ENCODE measurements around the gene MPDU1. TPM values are rescaled to one million over a fixed set of nuclear protein-coding genes. Genes with fewer than 3 reads are reported as not detected.

Gene MPDU1
- total RNA-seq, 1 experiment from 2014 or later: 57.0 TPM

- Mint-ChIP-seq H3K4me3 (no peak overlapping the region), H3K9me3 (no peaks in the 10 kb centered on the region), H3K36me3 (peaks cover 19% of the 10 kb centered on the region), H3K27ac (peak overlapping the region; percentile 38), H3K4me1 (peaks cover 47% of the 10 kb centered on the region), H3K27me3 (ENCODE audit: low read depth) (no peaks in the 10 kb centered on the region)
- ChIA-PET POLR2A (interaction anchor here (0.9 to 1.0 kb wide), 2 partner anchors 100 to 257 kb away, joined by 3 read pairs; partner anchors contain the start of gene NEURL4), CTCF (interaction anchor here (0.6 to 4.3 kb wide), 8 partner anchors 8 to 130 kb away, joined by 3 to 61 read pairs (median 4); partner anchors contain the start of genes FXR2, TNFSF13, TP53 and WRAP53)
- ATAC-seq: no peak
- peak; percentile 45 for DNase-seq (ENCODE audit: low spot score)
- no peak for TF ChIP-seq GRHL2 (CRISPR knock-in tag; IDR thresholded peaks at IDR 0.05; ENCODE audit: insufficient replicate concordance, severe bottlenecking)
- TF ChIP-seq, protein P1, sequence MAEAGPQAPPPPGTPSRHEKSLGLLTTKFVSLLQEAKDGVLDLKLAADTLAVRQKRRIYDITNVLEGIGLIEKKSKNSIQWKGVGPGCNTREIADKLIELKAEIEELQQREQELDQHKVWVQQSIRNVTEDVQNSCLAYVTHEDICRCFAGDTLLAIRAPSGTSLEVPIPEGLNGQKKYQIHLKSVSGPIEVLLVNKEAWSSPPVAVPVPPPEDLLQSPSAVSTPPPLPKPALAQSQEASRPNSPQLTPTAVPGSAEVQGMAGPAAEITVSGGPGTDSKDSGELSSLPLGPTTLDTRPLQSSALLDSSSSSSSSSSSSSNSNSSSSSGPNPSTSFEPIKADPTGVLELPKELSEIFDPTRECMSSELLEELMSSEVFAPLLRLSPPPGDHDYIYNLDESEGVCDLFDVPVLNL (CRISPR knock-in tag; IDR thresholded peaks at IDR 0.05; ENCODE audit: borderline replicate concordance, low read depth): no peak
- TF ChIP-seq ZNF317 (CRISPR knock-in tag; IDR thresholded peaks at IDR 0.05; ENCODE audit: borderline replicate concordance, low read depth): no peak
- no peak for TF ChIP-seq MYBL2 (CRISPR knock-in tag; IDR thresholded peaks at IDR 0.05)
- no peak for TF ChIP-seq ZNF121 (CRISPR knock-in tag; IDR thresholded peaks at IDR 0.05)
- no peak for TF ChIP-seq ELF4 (CRISPR knock-in tag; IDR thresholded peaks at IDR 0.05; ENCODE audit: low read depth)
These were observed 3.2 kb downstream of the MPDU1 start for GRCh38 chr17:7586673-7587419.

GRCh38 chr17:7587420-7588151 lies 3.9 kb downstream of the MPDU1 start:
- Mint-ChIP-seq H3K4me1 (peaks cover 43% of the 10 kb centered on the region), H3K27ac (peak overlapping the region; percentile 38), H3K9me3 (no peaks in the 10 kb centered on the region), H3K36me3 (peaks cover 26% of the 10 kb centered on the region), H3K27me3 (ENCODE audit: low read depth) (no peaks in the 10 kb centered on the region), H3K4me3 (peak overlapping the region; percentile 70)
- TF ChIP-seq ZNF219 (CRISPR knock-in tag; IDR thresholded peaks at IDR 0.05; ENCODE audit: borderline replicate concordance) (no peak), NFE2L1 (CRISPR knock-in tag; IDR thresholded peaks at IDR 0.05) (no peak), MYBL2 (CRISPR knock-in tag; IDR thresholded peaks at IDR 0.05) (no peak), TEAD4 (CRISPR knock-in tag; IDR thresholded peaks at IDR 0.05) (no peak), ERG (CRISPR knock-in tag; IDR thresholded peaks at IDR 0.05) (no peak), HMGXB4 (CRISPR knock-in tag; IDR thresholded peaks at IDR 0.05) (no peak)
- DNase-seq (ENCODE audit: low spot score) (no peak), ATAC-seq (no peak)
- ChIA-PET POLR2A (interaction anchor here (0.9 to 4.6 kb wide), 3 partner anchors 99 to 258 kb away, joined by 3 to 41 read pairs (median 3); partner anchors contain the start of genes NEURL4, TP53 and WRAP53), CTCF (interaction anchor here (0.6 to 4.3 kb wide), 8 partner anchors 9 to 129 kb away, joined by 3 to 61 read pairs (median 4); partner anchors contain the start of genes FXR2, TNFSF13, TP53 and WRAP53)

DNA sequence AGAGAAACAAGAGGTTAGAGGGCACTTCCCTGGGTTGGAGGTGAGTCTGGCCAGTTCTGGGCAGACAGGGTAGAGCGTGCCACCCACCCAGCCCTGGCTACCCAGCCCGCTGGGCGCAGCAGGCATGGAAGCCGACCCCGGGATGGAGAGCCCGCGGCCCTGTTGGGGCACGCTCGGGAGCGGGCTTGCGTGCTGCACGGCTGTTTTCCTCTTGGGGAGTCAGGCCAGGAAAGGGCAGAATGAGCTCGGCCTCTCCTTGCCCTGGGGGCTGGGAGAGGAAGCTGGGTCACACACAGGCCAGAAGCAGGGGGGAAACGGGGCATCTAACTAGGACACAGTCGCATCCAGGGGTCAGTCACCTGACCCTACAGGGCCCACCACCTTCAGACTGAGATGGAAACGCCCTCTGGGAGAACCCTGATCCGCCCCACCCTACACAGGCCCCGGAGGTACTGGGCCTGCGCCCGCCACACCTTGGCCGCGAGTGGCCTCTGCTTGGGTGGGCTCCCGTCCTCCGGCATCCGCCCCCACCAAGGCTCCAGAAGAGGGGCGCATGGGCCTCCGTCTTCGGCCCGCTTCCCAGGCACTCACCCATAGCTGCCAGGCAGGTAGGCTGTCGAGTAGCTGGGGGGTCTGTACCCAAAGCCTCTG lies 5.0 kb downstream of the MPDU1 start:
- no peaks in the 10 kb centered on the region for H3K27me3 Mint-ChIP-seq (ENCODE audit: low read depth)
- peaks cover 39% of the 10 kb centered on the region for H3K4me1 Mint-ChIP-seq
- peak overlapping the region; percentile 70 for H3K4me3 Mint-ChIP-seq
- no peaks in the 10 kb centered on the region for H3K9me3 Mint-ChIP-seq
- H3K36me3 Mint-ChIP-seq: peaks cover 35% of the 10 kb centered on the region
- H3K27ac Mint-ChIP-seq: no peak overlapping the region
- ChIA-PET CTCF (interaction anchor here (0.6 to 4.3 kb wide), 53 partner anchors 9 to 375 kb away, joined by 3 to 61 read pairs (median 5); partner anchors contain the start of genes ACAP1, ATP1B2, CD68 and DNAH2), POLR2A (interaction anchor here (0.6 to 4.6 kb wide), 18 partner anchors 9 to 186 kb away, joined by 3 to 41 read pairs (median 4); partner anchors contain the start of genes ATP1B2, CD68, EFNB3 and SAT2)
- DNase-seq (ENCODE audit: low spot score): no peak
- peak; percentile 1 for ATAC-seq
- TF ChIP-seq RORB (CRISPR knock-in tag; IDR thresholded peaks at IDR 0.05) (no peak), USF1 (CRISPR knock-in tag; IDR thresholded peaks at IDR 0.05) (0 out of 2 replicates have a peak, but pooled peaks have one; percentile 25), NR3C1 (CRISPR knock-in tag; conservative IDR thresholded peaks at IDR 0.05; ENCODE audit: low read depth) (no peak), TCF7 (CRISPR knock-in tag; IDR thresholded peaks at IDR 0.05; ENCODE audit: low read depth) (no peak)
- TF ChIP-seq, protein P2, sequence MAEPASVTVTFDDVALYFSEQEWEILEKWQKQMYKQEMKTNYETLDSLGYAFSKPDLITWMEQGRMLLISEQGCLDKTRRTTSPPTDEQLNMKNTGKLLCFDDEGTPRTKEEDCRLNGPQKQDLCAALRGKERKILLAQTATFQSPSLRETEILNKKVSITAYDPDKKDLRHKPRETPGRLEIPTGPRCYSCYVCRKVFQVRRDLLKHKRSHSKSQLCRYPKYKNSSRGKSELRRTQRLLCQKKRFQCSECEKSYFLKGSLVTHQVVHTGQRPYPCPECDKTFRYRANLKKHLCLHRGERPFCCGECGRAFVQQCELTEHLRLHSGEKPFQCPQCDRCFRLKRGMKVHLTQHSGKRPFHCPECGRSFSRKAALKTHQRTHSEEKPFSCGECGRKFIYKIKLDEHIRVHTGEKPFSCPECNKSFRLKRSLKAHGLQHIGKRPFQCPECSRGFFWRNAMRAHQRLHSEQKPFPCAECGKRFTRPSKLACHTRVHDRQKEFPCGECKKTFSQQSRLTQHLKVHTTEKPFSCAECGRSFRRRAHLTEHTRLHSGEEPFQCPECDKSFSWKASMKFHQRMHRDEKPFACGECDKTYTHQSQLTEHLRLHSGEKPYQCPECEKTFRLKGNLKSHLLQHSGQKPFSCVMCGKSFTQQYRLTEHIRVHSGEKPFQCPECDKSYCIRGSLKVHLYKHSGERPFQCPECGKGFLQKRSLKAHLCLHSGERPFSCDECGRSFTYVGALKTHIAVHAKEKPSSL (CRISPR knock-in tag; conservative IDR thresholded peaks at IDR 0.05): no peak
- TF ChIP-seq, protein P3, sequence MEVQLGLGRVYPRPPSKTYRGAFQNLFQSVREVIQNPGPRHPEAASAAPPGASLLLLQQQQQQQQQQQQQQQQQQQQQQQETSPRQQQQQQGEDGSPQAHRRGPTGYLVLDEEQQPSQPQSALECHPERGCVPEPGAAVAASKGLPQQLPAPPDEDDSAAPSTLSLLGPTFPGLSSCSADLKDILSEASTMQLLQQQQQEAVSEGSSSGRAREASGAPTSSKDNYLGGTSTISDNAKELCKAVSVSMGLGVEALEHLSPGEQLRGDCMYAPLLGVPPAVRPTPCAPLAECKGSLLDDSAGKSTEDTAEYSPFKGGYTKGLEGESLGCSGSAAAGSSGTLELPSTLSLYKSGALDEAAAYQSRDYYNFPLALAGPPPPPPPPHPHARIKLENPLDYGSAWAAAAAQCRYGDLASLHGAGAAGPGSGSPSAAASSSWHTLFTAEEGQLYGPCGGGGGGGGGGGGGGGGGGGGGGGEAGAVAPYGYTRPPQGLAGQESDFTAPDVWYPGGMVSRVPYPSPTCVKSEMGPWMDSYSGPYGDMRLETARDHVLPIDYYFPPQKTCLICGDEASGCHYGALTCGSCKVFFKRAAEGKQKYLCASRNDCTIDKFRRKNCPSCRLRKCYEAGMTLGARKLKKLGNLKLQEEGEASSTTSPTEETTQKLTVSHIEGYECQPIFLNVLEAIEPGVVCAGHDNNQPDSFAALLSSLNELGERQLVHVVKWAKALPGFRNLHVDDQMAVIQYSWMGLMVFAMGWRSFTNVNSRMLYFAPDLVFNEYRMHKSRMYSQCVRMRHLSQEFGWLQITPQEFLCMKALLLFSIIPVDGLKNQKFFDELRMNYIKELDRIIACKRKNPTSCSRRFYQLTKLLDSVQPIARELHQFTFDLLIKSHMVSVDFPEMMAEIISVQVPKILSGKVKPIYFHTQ (CRISPR knock-in tag; IDR thresholded peaks at IDR 0.05): no peak
